Activated B cell treated with CpG ODN at 0.5 μM for 24 hours (primary cell): Measurements from ENCODE around the gene C14orf180. TPM values are rescaled to one million over a fixed set of nuclear protein-coding genes. Genes with fewer than 3 reads are reported as not detected.

Experiments used
- ATAC-seq: fragments of 200-7000 bp; cut with Tn5 transposase; one replicate; pipeline ENCODE4 v1.10.0; 2021; ENCODE audit warnings: low read depth, mild to moderate bottlenecking, moderate library complexity
- CTCF ChIA-PET: fragments of 350-600 bp; sonication (Branson Sonifier 250); formaldehyde crosslinking; loops from one replicate; lab custom pipeline; 2021; ENCODE audit warnings: antibody characterized with exemption; lab: Charles Lee
- POLR2A ChIA-PET: fragments of 350-600 bp; sonication (Branson Sonifier 250); formaldehyde crosslinking; loops from one replicate; lab custom pipeline; 2021; ENCODE audit warnings: antibody characterized with exemption; lab: Charles Lee
- DNase-seq: peaks from one replicate; pipeline ENCODE4 v3.0.0; 2022
- H3K27ac Mint-ChIP-seq: one replicate; pipeline ENCODE4 v1.8.0; 2020; ENCODE audit warnings: mixed read lengths
- H3K27me3 Mint-ChIP-seq: one replicate; pipeline ENCODE4 v1.8.0; 2021; ENCODE audit warnings: mixed read lengths
- H3K36me3 Mint-ChIP-seq: one replicate; pipeline ENCODE4 v1.8.0; 2021; ENCODE audit warnings: low read depth, mixed read lengths
- H3K4me1 Mint-ChIP-seq: one replicate; pipeline ENCODE4 v1.8.0; 2021; ENCODE audit warnings: mixed read lengths
- H3K4me3 Mint-ChIP-seq: one replicate; pipeline ENCODE4 v1.8.0; 2020; ENCODE audit warnings: mild to moderate bottlenecking, mixed read lengths
- H3K9me3 Mint-ChIP-seq: one replicate; pipeline ENCODE4 v1.8.0; 2020; ENCODE audit warnings: mixed read lengths
- CTCF ChIP-seq: fragments of 200-600 bp; IDR thresholded peaks from one replicate; pipeline ENCODE4 v1.8.0; 2022; ENCODE audit warnings: antibody characterized with exemption, mild to moderate bottlenecking
- intact Hi-C: fragments of 100-400 bp; cut with micrococcal nuclease; formaldehyde crosslinking; loops from one replicate; pipeline ENCODE4 v1.15.1; 2024
- total RNA-seq: library from RNA; stranded (reverse); gene quantifications from 2 replicates; pipeline ENCODE4 v1.2.3, GENCODE V29; 2022

C14orf180 gene
- total RNA-seq, 1 donor from 2014 or later: not detected

DNA sequence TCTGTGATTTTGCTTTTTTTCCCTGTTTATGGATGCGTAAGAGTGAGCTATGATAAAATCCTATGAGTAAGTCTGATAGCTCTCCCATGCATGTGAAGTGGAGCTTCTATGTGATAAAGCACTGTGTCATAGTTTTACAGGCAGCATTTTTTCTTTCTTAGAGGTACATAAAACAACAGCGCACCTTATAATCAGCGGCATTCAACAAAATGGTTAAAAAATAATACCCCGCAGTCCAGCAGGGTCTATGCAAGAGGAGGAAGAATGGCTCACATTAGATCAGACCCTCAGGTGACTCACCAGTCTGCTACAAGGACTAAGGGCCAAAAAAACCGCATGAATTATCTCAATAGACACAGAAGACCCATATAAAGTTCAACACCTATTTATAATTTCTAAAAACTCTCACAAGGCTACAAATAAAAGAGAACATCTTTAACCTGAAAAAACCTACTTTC lies 58.0 kb downstream of the C14orf180 start:
- no peak overlapping the region for H3K4me3 Mint-ChIP-seq
- DNase-seq (no peak), ATAC-seq (no peak)
- ChIA-PET POLR2A (no interaction called here), CTCF (interaction anchor here (1.4 kb wide), 1 partner anchor 560 kb away, joined by 3 read pairs; no protein-coding TSS in a partner anchor)
- no peaks in the 10 kb centered on the region for H3K9me3 Mint-ChIP-seq
- no peak for TF ChIP-seq CTCF
- intact Hi-C loops: no loop called here
- H3K27ac Mint-ChIP-seq: no peak overlapping the region
- H3K36me3 Mint-ChIP-seq: no peaks in the 10 kb centered on the region
- no peaks in the 10 kb centered on the region for H3K4me1 Mint-ChIP-seq
- peaks cover 7% of the 10 kb centered on the region for H3K27me3 Mint-ChIP-seq

GRCh38 chr14:104638190-104638589 lies 58.6 kb downstream of the C14orf180 start:
- CTCF ChIA-PET: interaction anchor here (1.4 kb wide), 1 partner anchor 561 kb away, joined by 3 read pairs; no protein-coding TSS in a partner anchor
- TF ChIP-seq CTCF: no peak
- Mint-ChIP-seq H3K4me1 (no peaks in the 10 kb centered on the region), H3K9me3 (no peaks in the 10 kb centered on the region), H3K4me3 (no peak overlapping the region), H3K27ac (no peak overlapping the region), H3K36me3 (no peaks in the 10 kb centered on the region), H3K27me3 (peaks cover 7% of the 10 kb centered on the region)
- ATAC-seq: no peak
- POLR2A ChIA-PET: no interaction called here
- intact Hi-C loops: no loop called here
- DNase-seq: no peak

DNA sequence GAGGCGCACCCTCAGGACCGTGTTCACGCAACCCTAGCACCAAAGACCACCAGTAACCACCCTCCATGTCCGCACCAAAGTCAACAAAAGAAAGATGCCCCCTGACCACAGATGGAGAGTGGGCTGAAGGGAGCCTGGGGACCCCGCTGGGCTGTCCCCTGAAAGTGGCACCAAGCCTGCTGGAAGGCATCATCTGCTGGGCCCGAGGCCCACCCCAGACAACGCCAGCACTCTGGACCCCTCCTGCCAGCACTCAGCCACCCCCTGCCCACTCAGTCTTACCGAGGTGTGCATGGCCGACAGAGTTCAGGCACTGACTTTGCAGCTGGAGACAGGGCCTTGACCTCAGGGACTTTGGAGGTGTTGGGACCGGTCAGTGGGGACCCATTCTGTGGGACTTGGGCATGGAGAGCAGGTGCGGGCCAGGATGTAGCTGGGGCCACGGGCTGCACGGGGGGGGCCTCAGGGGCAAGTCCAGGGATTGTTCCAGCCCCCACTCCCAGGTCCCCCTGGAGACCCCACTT lies 59.4 kb downstream of the C14orf180 start:
- H3K27ac Mint-ChIP-seq: no peak overlapping the region
- CTCF ChIA-PET: interaction anchor here (1.3 to 1.9 kb wide), 2 partner anchors 501 to 561 kb away, joined by 3 to 10 read pairs; no protein-coding TSS in a partner anchor
- intact Hi-C loops: no loop called here

DNA sequence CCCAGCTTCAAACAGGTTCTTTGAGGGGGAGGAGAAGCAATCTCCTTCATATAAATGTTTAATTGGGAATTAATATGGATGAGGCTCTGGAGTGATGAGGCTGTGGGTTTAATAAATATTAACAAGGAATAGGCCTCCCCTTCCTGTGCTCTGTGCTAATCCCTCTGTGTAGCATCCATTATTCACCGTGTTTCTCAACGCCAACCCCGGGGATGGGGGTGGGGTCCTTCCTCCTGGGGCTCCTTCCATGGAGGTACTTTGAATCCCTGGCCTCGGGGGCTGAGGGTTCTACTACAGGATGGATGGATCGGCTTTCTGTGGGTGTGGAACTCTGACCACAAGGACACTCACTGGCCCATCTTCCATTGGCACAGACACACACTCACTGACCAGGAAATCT lies 59.9 kb downstream of the C14orf180 start:
- intact Hi-C loops: no loop called here
- CTCF ChIA-PET: interaction anchor here (1.2 to 1.9 kb wide), 3 partner anchors 69 to 562 kb away, joined by 3 to 10 read pairs (median 6); no protein-coding TSS in a partner anchor
- Mint-ChIP-seq H3K9me3 (no peaks in the 10 kb centered on the region), H3K27me3 (peaks cover 5% of the 10 kb centered on the region), H3K27ac (no peak overlapping the region), H3K4me3 (no peak overlapping the region), H3K4me1 (no peaks in the 10 kb centered on the region), H3K36me3 (no peaks in the 10 kb centered on the region)
- DNase-seq (no peak), ATAC-seq (no peak)
- no peak for TF ChIP-seq CTCF
- POLR2A ChIA-PET: no interaction called here

More for the DNA sequence above, 59.4 kb downstream of the C14orf180 start:
- Mint-ChIP-seq H3K4me1 (no peaks in the 10 kb centered on the region), H3K27me3 (peaks cover 7% of the 10 kb centered on the region), H3K36me3 (no peaks in the 10 kb centered on the region), H3K4me3 (no peak overlapping the region), H3K9me3 (no peaks in the 10 kb centered on the region)
- ATAC-seq (no peak), DNase-seq (no peak)
- POLR2A ChIA-PET: no interaction called here
- no peak for TF ChIP-seq CTCF

Other genes starting within 250 kb of the C14orf180 start
- gene TMEM179, start 25.0 kb downstream of the C14orf180 start, total RNA-seq: not detected in 2 replicates
- gene INF2, start 109.9 kb downstream of the C14orf180 start, total RNA-seq: 38.6 and 47.2 TPM in 2 replicates
- 0.18 and 0.39 TPM in 2 replicates for gene ADSS1, start 144.5 kb downstream of the C14orf180 start, total RNA-seq
- 47.9 and 51.2 TPM in 2 replicates for gene SIVA1, start 173.4 kb downstream of the C14orf180 start, total RNA-seq
- gene AKT1, start 216.0 kb downstream of the C14orf180 start, total RNA-seq: 72.8 and 80.8 TPM in 2 replicates
- gene ZBTB42, start 221.3 kb downstream of the C14orf180 start, total RNA-seq: 3.0 and 3.1 TPM in 2 replicates